HepG2 (cell line): ENCODE measurements around the gene PNMA8B. TPM values are rescaled to one million over a fixed set of nuclear protein-coding genes. Genes with fewer than 3 reads are reported as not detected.

Source experiments
- ARNTL ChIP-seq: sonication (generic); formaldehyde crosslinking; IDR thresholded peaks from 2 replicates; pipeline ENCODE4 v1.4.0; 2020; ENCODE audit warnings: mild to moderate bottlenecking, missing genetic modification reagents
- ELF4 ChIP-seq: sonication (generic); formaldehyde crosslinking; IDR thresholded peaks from 2 replicates; pipeline ENCODE4 v1.5.0; 2020; ENCODE audit warnings: missing genetic modification reagents, mild to moderate bottlenecking, moderate library complexity, borderline replicate concordance
- HNF4A ChIP-seq: sonication (generic); formaldehyde crosslinking; IDR thresholded peaks from 2 replicates; pipeline ENCODE4 v1.4.0; 2020; ENCODE audit warnings: missing genetic modification reagents
- KDM2A ChIP-seq: sonication (generic); formaldehyde crosslinking; IDR thresholded peaks from 2 replicates; pipeline ENCODE4 v1.4.0; 2020; ENCODE audit warnings: low read depth, missing genetic modification reagents, borderline replicate concordance
- MED1 ChIP-seq: sonication (generic); formaldehyde crosslinking; IDR thresholded peaks from 2 replicates; pipeline ENCODE4 v1.4.0; 2020; ENCODE audit warnings: missing genetic modification reagents
- MXI1 ChIP-seq: IDR thresholded peaks from 3 replicates; pipeline ENCODE4 v1.6.1; 2012; ENCODE audit warnings: low read depth, low read length, inconsistent platforms, borderline replicate concordance
- NONO ChIP-seq, 2 experiments: fragments of 450-650 bp in 1 of 2; sonication (generic) in 1 of 2; formaldehyde crosslinking in 1 of 2; IDR thresholded peaks in 1 of 2; conservative IDR thresholded peaks in 1 of 2; 2 replicates each; pipeline versions ENCODE4 v1.6.1 to v1.8.0; 2017 to 2022; ENCODE audit warnings: mild to moderate bottlenecking in 1 of 2, missing genetic modification reagents in 1 of 2, moderate library complexity in 1 of 2
- PAX8 ChIP-seq: sonication (generic); formaldehyde crosslinking; IDR thresholded peaks from 2 replicates; pipeline ENCODE4 v1.8.0; 2022; ENCODE audit warnings: mild to moderate bottlenecking, missing genetic modification reagents, borderline replicate concordance
- RAD21 ChIP-seq: fragments of 450-650 bp; formaldehyde crosslinking; IDR thresholded peaks from 2 replicates; pipeline ENCODE4 v1.5.0; 2020; ENCODE audit warnings: mild to moderate bottlenecking
- ZBTB7B ChIP-seq: sonication (generic); formaldehyde crosslinking; IDR thresholded peaks from 2 replicates; pipeline ENCODE4 v1.4.0; 2020; ENCODE audit warnings: missing genetic modification reagents
- ZIK1 ChIP-seq: sonication (generic); formaldehyde crosslinking; IDR thresholded peaks from 2 replicates; pipeline ENCODE4 v1.5.0; 2020; ENCODE audit warnings: mild to moderate bottlenecking, low read depth, missing genetic modification reagents, borderline replicate concordance
- ZNF12 ChIP-seq: sonication (generic); formaldehyde crosslinking; IDR thresholded peaks from 2 replicates; pipeline ENCODE4 v1.5.0; 2020; ENCODE audit warnings: missing genetic modification reagents
- ZNF20 ChIP-seq: sonication (generic); formaldehyde crosslinking; IDR thresholded peaks from 2 replicates; pipeline ENCODE4 v1.4.0; 2020; ENCODE audit warnings: mild to moderate bottlenecking, moderate library complexity, missing genetic modification reagents
- ZNF253 ChIP-seq: sonication (generic); formaldehyde crosslinking; IDR thresholded peaks from 2 replicates; pipeline ENCODE4 v1.8.0; 2022; ENCODE audit warnings: mild to moderate bottlenecking, missing genetic modification reagents, borderline replicate concordance
- ZNF292 ChIP-seq: sonication (generic); formaldehyde crosslinking; IDR thresholded peaks from 2 replicates; pipeline ENCODE4 v1.8.1; 2022; ENCODE audit warnings: mild to moderate bottlenecking, low read depth, missing genetic modification reagents, borderline replicate concordance
- ZNF556 ChIP-seq: sonication (generic); formaldehyde crosslinking; IDR thresholded peaks from 2 replicates; pipeline ENCODE4 v1.4.0; 2020; ENCODE audit warnings: mild to moderate bottlenecking, missing genetic modification reagents, borderline replicate concordance
- ZNF572 ChIP-seq: sonication (generic); formaldehyde crosslinking; IDR thresholded peaks from 2 replicates; pipeline ENCODE4 v1.5.1; 2020; ENCODE audit warnings: mild to moderate bottlenecking, missing genetic modification reagents
- ZNF839 ChIP-seq: sonication (generic); formaldehyde crosslinking; IDR thresholded peaks from 2 replicates; pipeline ENCODE4 v1.4.0; 2020; ENCODE audit warnings: missing genetic modification reagents, mild to moderate bottlenecking, borderline replicate concordance
- ZSCAN30 ChIP-seq: sonication (generic); formaldehyde crosslinking; IDR thresholded peaks from 2 replicates; pipeline ENCODE4 v1.5.0; 2020; ENCODE audit warnings: mild to moderate bottlenecking, missing genetic modification reagents
- polyA plus RNA-seq, 8 experiments: library from polyadenylated mRNA; depleted of rRNA in 3 of 8; stranded (reverse) in 7 of 8; unstranded in 1 of 8; fragments of >200 nt; fragmentation: Illumina TruSeq in 4 of 8; extraction: Trizol in 4 of 8; gene quantifications; 2 replicates each; pipeline versions ENCODE4 v1.2.1 to v1.2.3, GENCODE V29; 2011 to 2016; ENCODE audit warnings: low read depth in 4 of 8, missing spikeins in 1 of 8, mixed read lengths in 1 of 8; ENCODE audit not compliant: insufficient read depth in 1 of 8
- total RNA-seq, 5 experiments: library from RNA; depleted of rRNA; stranded (reverse); fragments of >200 nt; fragmentation: Illumina TruSeq; extraction: Trizol; gene quantifications; 2 replicates each; pipeline ENCODE4 v1.2.3, GENCODE V29; 2016; ENCODE audit warnings: low read depth in 1 of 5
- TF ChIP-seq, protein P1 (sequence below): sonication (generic); formaldehyde crosslinking; IDR thresholded peaks from 2 replicates; pipeline ENCODE4 v1.4.0; 2020; ENCODE audit warnings: mild to moderate bottlenecking, missing genetic modification reagents
- TF ChIP-seq, protein P2 (sequence below): sonication (generic); formaldehyde crosslinking; IDR thresholded peaks from 2 replicates; pipeline ENCODE4 v1.8.0; 2023; ENCODE audit warnings: mild to moderate bottlenecking, missing genetic modification reagents
- TF ChIP-seq, protein P3 (sequence below): sonication (generic); formaldehyde crosslinking; conservative IDR thresholded peaks from 2 replicates; pipeline ENCODE4 v1.8.0; 2022; ENCODE audit warnings: low read depth, missing genetic modification reagents
- TF ChIP-seq, protein P4 (sequence below): sonication (generic); formaldehyde crosslinking; IDR thresholded peaks from 2 replicates; pipeline ENCODE4 v1.4.0; 2020; ENCODE audit warnings: missing genetic modification reagents

The PNMA8B gene
- total and polyA plus RNA-seq, 2 of the 13 experiments (the other 11 are each of a cell fraction or from before 2014, with no cell fraction given): not detected

DNA sequence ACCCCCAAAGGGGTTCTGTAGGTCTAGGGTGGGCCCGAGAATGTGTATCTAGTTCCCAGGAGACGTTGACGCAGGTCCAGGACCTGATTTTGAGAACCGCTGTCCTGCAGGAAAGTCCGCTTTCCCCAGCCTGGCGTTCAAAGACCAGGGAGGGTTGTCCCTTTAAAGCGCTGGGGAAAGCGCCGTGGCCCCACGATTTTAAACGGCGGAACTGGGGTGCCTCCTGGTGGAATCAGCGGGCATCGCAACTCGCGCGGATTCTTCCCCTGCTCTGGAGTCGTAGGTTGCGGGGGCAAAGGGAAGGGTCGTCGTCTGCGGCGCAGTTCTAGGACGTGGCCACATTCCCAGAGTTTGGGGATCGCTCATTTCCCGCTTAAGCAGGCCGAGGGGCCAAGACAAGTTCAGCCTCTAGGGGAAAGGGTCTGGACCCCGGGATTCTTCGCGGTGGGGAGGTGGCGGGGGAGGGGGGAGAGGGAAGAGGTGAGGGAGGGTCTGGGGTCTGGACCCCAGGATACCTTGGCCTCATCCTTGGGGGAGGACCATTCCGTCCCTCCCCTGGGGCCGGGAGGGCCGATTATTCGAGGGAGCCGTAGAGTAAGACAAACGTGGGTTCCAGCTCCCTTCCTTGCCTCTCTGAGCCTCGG lies 7.7 kb downstream of the PNMA8B start (continued):
- TF ChIP-seq ZNF839 (CRISPR knock-in tag): no peak
- TF ChIP-seq KDM2A (CRISPR knock-in tag): peak; percentile 58
- TF ChIP-seq MXI1: no peak
- TF ChIP-seq ZNF556 (CRISPR knock-in tag): peak; percentile 59; the same call in 1 of the 2 replicates
- no peak for TF ChIP-seq ZIK1
- TF ChIP-seq HNF4A: peak; percentile 28; the same call in 1 of the 2 replicates
- TF ChIP-seq ZSCAN30 (CRISPR knock-in tag): no peak
- TF ChIP-seq ELF4 (CRISPR knock-in tag): no peak
- no peak for TF ChIP-seq ZNF20 (CRISPR knock-in tag)
- TF ChIP-seq, protein P1, sequence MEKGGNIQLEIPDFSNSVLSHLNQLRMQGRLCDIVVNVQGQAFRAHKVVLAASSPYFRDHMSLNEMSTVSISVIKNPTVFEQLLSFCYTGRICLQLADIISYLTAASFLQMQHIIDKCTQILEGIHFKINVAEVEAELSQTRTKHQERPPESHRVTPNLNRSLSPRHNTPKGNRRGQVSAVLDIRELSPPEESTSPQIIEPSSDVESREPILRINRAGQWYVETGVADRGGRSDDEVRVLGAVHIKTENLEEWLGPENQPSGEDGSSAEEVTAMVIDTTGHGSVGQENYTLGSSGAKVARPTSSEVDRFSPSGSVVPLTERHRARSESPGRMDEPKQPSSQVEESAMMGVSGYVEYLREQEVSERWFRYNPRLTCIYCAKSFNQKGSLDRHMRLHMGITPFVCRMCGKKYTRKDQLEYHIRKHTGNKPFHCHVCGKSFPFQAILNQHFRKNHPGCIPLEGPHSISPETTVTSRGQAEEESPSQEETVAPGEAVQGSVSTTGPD: no peak
- peak; percentile 76; the same call in 1 of the 2 replicates for TF ChIP-seq PAX8
- TF ChIP-seq, protein P2, sequence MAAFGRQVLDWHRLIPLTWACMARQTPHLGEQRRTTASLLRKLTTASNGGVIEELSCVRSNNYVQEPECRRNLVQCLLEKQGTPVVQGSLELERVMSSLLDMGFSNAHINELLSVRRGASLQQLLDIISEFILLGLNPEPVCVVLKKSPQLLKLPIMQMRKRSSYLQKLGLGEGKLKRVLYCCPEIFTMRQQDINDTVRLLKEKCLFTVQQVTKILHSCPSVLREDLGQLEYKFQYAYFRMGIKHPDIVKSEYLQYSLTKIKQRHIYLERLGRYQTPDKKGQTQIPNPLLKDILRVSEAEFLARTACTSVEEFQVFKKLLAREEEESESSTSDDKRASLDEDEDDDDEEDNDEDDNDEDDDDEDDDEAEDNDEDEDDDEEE: 0 out of 2 replicates have a peak, but pooled peaks have one; percentile 20
- TF ChIP-seq, protein P3, sequence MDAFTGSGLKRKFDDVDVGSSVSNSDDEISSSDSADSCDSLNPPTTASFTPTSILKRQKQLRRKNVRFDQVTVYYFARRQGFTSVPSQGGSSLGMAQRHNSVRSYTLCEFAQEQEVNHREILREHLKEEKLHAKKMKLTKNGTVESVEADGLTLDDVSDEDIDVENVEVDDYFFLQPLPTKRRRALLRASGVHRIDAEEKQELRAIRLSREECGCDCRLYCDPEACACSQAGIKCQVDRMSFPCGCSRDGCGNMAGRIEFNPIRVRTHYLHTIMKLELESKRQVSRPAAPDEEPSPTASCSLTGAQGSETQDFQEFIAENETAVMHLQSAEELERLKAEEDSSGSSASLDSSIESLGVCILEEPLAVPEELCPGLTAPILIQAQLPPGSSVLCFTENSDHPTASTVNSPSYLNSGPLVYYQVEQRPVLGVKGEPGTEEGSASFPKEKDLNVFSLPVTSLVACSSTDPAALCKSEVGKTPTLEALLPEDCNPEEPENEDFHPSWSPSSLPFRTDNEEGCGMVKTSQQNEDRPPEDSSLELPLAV (CRISPR knock-in tag): no peak
- 0 out of 2 replicates have a peak, but pooled peaks have one; percentile 34 for TF ChIP-seq ZNF572 (CRISPR knock-in tag)
- TF ChIP-seq MED1 (CRISPR knock-in tag): no peak
- no peak for TF ChIP-seq ZNF12 (CRISPR knock-in tag)
- TF ChIP-seq ZNF292 (CRISPR knock-in tag): no peak
- TF ChIP-seq, protein P4, sequence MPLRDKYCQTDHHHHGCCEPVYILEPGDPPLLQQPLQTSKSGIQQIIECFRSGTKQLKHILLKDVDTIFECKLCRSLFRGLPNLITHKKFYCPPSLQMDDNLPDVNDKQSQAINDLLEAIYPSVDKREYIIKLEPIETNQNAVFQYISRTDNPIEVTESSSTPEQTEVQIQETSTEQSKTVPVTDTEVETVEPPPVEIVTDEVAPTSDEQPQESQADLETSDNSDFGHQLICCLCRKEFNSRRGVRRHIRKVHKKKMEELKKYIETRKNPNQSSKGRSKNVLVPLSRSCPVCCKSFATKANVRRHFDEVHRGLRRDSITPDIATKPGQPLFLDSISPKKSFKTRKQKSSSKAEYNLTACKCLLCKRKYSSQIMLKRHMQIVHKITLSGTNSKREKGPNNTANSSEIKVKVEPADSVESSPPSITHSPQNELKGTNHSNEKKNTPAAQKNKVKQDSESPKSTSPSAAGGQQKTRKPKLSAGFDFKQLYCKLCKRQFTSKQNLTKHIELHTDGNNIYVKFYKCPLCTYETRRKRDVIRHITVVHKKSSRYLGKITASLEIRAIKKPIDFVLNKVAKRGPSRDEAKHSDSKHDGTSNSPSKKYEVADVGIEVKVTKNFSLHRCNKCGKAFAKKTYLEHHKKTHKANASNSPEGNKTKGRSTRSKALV (CRISPR knock-in tag): no peak
- TF ChIP-seq RAD21: peak; percentile 96
- TF ChIP-seq ARNTL: no peak
- TF ChIP-seq NONO (IDR thresholded peaks at IDR 0.05): no peak
- TF ChIP-seq NONO (CRISPR knock-in tag; conservative IDR thresholded peaks at IDR 0.05): 0 out of 2 replicates have a peak, but pooled peaks have one; percentile 39
- TF ChIP-seq ZBTB7B (CRISPR knock-in tag): peak; percentile 28; the same call in 1 of the 2 replicates
- TF ChIP-seq ZNF253: no peak
